Stimulated activated CD8-positive, alpha-beta memory T cell treated with anti-CD3 and anti-CD28 coated beads, Interleukin-7, amount 100 ng/mL, for 24 hours (primary cell): ENCODE measurements around the gene ZEB1.
"Not testable (repeated sequence)": the region's sequence is repeated elsewhere in the genome, so short reads cannot be mapped to it uniquely, and the experiment has no call there.

ENCODE experiments used
- DNase-seq: peaks from one replicate; pipeline ENCODE4 v3.0.0-alpha.2; 2020; ENCODE audit warnings: low read depth

The ZEB1 gene

GRCh38 chr10:31422634-31423033, 103.6 kb downstream of the ZEB1 start:
- DNase-seq = no peak

DNA sequence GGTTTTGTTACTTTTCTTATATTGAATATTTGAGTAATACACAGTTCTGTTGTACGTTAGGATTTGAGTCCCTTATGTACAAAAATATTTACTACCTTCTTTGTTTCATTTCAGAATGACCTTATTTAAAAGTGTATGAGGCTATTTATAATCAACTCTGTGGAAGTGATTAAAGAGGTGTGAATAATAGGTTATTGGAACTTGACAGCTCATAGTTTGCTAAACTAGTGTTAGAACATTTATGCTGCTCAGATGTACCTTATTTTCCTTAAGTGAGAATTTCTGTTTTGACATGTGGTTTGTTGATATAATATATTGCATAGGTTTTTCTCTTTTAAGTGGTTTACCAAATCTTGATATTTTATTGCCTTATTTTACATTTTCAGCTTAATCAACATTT, 105.5 kb downstream of the ZEB1 start:
- DNase-seq = no peak

DNA sequence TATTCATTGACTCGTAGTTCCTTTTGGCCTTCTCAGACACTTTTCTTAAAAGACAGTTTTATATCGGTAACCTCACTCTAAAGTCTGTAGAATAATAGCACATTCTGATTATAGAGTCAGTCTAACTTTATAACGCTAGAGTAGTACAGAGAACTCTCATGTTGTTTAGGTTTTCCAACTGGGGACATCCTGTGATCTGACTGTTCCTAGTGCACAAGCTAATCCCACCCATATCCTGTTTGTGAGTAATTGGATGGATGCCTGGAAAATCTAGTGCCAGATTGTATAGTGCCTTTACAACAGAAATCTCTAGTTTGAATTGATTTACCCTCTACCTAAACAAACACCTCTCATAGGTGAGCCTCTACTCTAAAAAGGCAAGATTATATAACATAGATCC, 107.4 kb downstream of the ZEB1 start:
- DNase-seq = no peak

GRCh38 chr10:31427334-31427733, 108.3 kb downstream of the ZEB1 start:
- not testable (repeated sequence) for DNase-seq

GRCh38 chr10:31428499-31428898, 109.5 kb downstream of the ZEB1 start:
- not testable (repeated sequence) for DNase-seq

GRCh38 chr10:31431021-31431420, 112.0 kb downstream of the ZEB1 start:
- DNase-seq = no peak

GRCh38 chr10:31437959-31438358, 118.9 kb downstream of the ZEB1 start:
- DNase-seq = no peak

GRCh38 chr10:31451766-31452165, 132.8 kb downstream of the ZEB1 start:
- no peak for DNase-seq

GRCh38 chr10:31456468-31456867, 137.5 kb downstream of the ZEB1 start:
- no peak for DNase-seq

GRCh38 chr10:31457858-31458257, 138.8 kb downstream of the ZEB1 start:
- DNase-seq = no peak

- DNase-seq = no peak
These were observed 140.0 kb downstream of the ZEB1 start for GRCh38 chr10:31458974-31459373.

GRCh38 chr10:31460242-31460641, 141.2 kb downstream of the ZEB1 start:
- DNase-seq = no peak

- no peak for DNase-seq
These were observed 145.5 kb downstream of the ZEB1 start for GRCh38 chr10:31464552-31464951.

GRCh38 chr10:31466313-31466712, 147.3 kb downstream of the ZEB1 start:
- no peak for DNase-seq

DNA sequence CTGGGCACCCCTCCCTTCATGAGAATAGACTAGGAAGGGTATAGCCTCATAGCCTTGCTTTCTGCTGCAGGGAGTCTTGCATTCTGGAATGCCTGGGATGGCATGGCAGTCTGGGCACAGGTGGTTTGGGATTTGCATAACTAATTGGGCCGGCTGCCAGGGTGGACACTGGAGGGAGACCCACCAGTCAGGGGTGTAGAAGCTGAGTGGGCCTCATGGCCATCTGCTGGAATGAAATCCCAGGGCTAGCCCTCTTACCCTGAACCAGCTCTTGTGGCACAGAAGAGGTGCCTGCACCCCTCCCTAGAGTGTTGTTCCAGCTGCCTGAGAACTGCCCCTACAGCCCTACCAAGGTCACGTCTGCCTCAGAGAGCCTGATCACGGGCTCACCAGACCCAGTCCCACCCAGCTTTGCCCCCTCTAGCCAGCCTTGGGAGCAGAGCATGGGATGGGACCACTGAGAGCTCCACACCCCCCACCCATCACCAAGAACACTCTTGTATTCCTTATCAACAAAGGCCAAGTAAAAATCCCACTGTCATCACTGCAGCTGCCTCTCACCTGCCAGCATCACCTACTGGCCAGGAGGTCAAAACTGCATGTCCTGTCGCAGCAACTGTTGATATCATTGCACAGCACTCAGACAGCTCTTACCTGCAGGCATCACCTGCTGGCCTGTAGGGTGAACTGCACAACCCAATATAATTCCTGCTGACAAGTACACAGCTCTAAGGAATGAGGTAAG, 148.9 kb downstream of the ZEB1 start:
- no peak for DNase-seq

DNA sequence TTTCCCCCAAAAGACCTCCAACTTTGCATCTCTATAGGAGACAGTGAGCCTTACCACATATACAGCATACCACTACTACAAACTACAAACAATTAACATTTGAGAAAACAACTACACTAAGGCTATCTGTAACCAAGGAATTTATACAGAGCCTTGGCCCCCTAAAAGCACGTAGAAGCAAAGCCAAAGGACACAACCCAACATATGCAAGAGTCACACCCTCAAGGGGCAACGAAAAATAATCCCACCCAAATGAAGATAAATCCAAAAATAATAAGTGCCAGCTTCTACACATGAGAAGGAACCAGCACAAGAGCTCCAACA, 149.5 kb downstream of the ZEB1 start:
- no peak for DNase-seq

- no peak for DNase-seq
These were observed 156.5 kb downstream of the ZEB1 start for GRCh38 chr10:31475519-31475918.

- no peak for DNase-seq
These were observed 157.1 kb downstream of the ZEB1 start for GRCh38 chr10:31476088-31476487.

- DNase-seq = no peak
These were observed 158.6 kb downstream of the ZEB1 start for GRCh38 chr10:31477584-31477983.

GRCh38 chr10:31479752-31480151, 160.7 kb downstream of the ZEB1 start:
- DNase-seq = no peak

DNA sequence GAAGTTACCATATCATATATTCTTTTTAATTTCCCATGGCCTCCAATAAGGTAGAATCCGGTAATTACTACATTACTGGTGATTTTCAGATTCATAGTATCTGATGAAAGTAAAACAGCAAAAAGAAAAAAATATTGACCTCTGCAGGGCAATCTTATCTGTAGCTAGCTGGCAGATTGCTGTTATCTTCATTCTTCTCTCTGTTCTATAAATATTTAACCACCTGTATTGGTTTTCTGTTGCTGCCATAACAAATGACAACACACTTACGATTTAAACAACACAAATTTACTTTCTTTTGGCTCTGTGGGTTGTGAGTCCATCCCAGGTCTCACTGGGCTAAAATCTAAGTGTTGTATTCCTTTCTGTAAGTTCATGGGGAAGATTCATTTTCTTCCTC, 164.5 kb downstream of the ZEB1 start:
- DNase-seq = no peak

- no peak for DNase-seq
These were observed 165.6 kb downstream of the ZEB1 start for GRCh38 chr10:31484431-31485135.

GRCh38 chr10:31490858-31491504, 172.0 kb downstream of the ZEB1 start:
- no peak for DNase-seq
